HepG2 (cell line): ENCODE data around the gene CAMKK1. TPM values are rescaled to one million over a fixed set of nuclear protein-coding genes. Genes with fewer than 3 reads are reported as not detected.

Experiments
- ATAC-seq: fragments of 200-7000 bp; cut with Tn5 transposase; 3 replicates; pipeline ENCODE4 v1.9.1; 2020; ENCODE audit warnings: mild to moderate bottlenecking, moderate library complexity
- BruUV-seq: library from RNA; stranded (reverse); fragments of 400-500 nt; replicated peaks from 2 replicates; lab custom pipeline; 2021; lab: Mats Ljungman, UMichigan
- CTCF ChIA-PET: fragments of 300-600 bp; formaldehyde crosslinking; extraction: SDS; loops from one replicate; lab custom pipeline; 2021; ENCODE audit warnings: low total read pairs, inconsistent platforms, low intra/inter-chr PET ratio; lab: Yijun Ruan, JAX
- POLR2A ChIA-PET: fragments of 350-600 bp; sonication (Branson Sonifier 250); formaldehyde crosslinking; loops from one replicate; lab custom pipeline; 2020; ENCODE audit warnings: antibody characterized with exemption, inconsistent platforms; lab: Yijun Ruan, JAX
- DNase-seq: peaks from one replicate; pipeline ENCODE4 v3.0.0-alpha.2; 2015; ENCODE audit warnings: low spot score
- FAIRE-seq: peaks from 3 replicates; lab custom pipeline; 2011; peaks lifted over from hg19 to GRCh38; lab: Jason Lieb, UNC
- H2AFZ ChIP-seq: one replicate; pipeline ENCODE4 v1.6.1; 2011; ENCODE audit warnings: low read length, inconsistent platforms
- H3K27ac ChIP-seq: fragments of 300-600 bp; 3 replicates; pipeline ENCODE4 v1.8.0; 2011; ENCODE audit warnings: mixed run types, mild to moderate bottlenecking, mixed read lengths, low read length, inconsistent platforms; ENCODE audit not compliant: insufficient read depth; ENCODE audit errors: extremely low read length
- H3K27me3 ChIP-seq, 2 experiments: fragments of 200-600 bp in 1 of 2; 2 replicates in 1 of 2; 3 replicates in 1 of 2; pipeline versions ENCODE4 v1.6.0 to v1.8.0; 2011; ENCODE audit warnings: low read length in 2 of 2, mild to moderate bottlenecking in 2 of 2, moderate library complexity in 2 of 2, inconsistent platforms in 1 of 2; ENCODE audit not compliant: insufficient read depth in 2 of 2, control insufficient read depth in 1 of 2
- H3K36me3 ChIP-seq, 2 experiments: fragments of 200-600 bp in 1 of 2; replicated peaks in 1 of 2; 2 replicates in 1 of 2; 3 replicates in 1 of 2; pipeline versions ENCODE4 v1.5.1 to v1.8.0; 2011; ENCODE audit warnings: low read length in 2 of 2, inconsistent platforms in 1 of 2; ENCODE audit not compliant: insufficient read depth in 2 of 2, control insufficient read depth in 1 of 2
- H3K4me1 ChIP-seq: 2 replicates; pipeline ENCODE4 v1.5.1; 2012; ENCODE audit warnings: low read length, inconsistent platforms; ENCODE audit not compliant: insufficient read depth
- H3K4me2 ChIP-seq: 2 replicates; pipeline ENCODE4 v1.6.0; 2011; ENCODE audit warnings: low read depth, low read length, inconsistent platforms
- H3K4me3 ChIP-seq, 3 experiments: fragments of 200-600 bp in 1 of 3; sonication (generic), shearing (Covaris generic) in 1 of 3; replicated peaks in 1 of 3; 2 replicates each; pipeline ENCODE4 v1.5.1; 2011 to 2016; ENCODE audit warnings: low read length in 3 of 3, inconsistent platforms in 2 of 3, low read depth in 2 of 3, mild to moderate bottlenecking in 2 of 3, control low read depth in 1 of 3, mixed read lengths in 1 of 3; ENCODE audit not compliant: insufficient read depth in 1 of 3
- H3K79me2 ChIP-seq: one replicate; pipeline ENCODE4 v1.6.1; 2011; ENCODE audit warnings: low read length, inconsistent platforms; ENCODE audit not compliant: insufficient read depth
- H3K9ac ChIP-seq: 2 replicates; pipeline ENCODE4 v1.6.0; 2011; ENCODE audit warnings: mild to moderate bottlenecking, low read depth, low read length, inconsistent platforms; ENCODE audit not compliant: insufficient read depth
- H3K9me3 ChIP-seq: 2 replicates; pipeline ENCODE4 v1.5.1; 2012; ENCODE audit warnings: mild to moderate bottlenecking, low read length
- H4K20me1 ChIP-seq: 2 replicates; pipeline ENCODE4 v1.6.0; 2011; ENCODE audit warnings: inconsistent platforms, mild to moderate bottlenecking, low read length, moderate library complexity; ENCODE audit not compliant: insufficient read depth
- PCBP2 ChIP-seq: fragments of 200-400 bp; formaldehyde crosslinking; optimal IDR thresholded peaks from 2 replicates; pipeline ENCODE3; 2018; ENCODE audit warnings: low read length, low read depth; ENCODE audit not compliant: poor library complexity, severe bottlenecking
- TMF1 ChIP-seq: sonication (generic); formaldehyde crosslinking; IDR thresholded peaks from 2 replicates; pipeline ENCODE4 v1.8.1; 2022; ENCODE audit warnings: low read depth, missing genetic modification reagents
- ZNF230 ChIP-seq: sonication (generic); formaldehyde crosslinking; IDR thresholded peaks from 2 replicates; pipeline ENCODE4 v1.4.0; 2020; ENCODE audit warnings: mild to moderate bottlenecking, missing genetic modification reagents
- WGBS: methylation state at CpG from one replicate; pipeline ENCODE4 v1.1.6; 2017; ENCODE audit warnings: low lambda C conversion rate; 5-methylcytosine and 5-hydroxymethylcytosine counted together
- in situ Hi-C: cut with HindIII; loops from 2 replicates; pipeline ENCODE4 v1.10.0; 2017; ENCODE audit warnings: low pct_unique_long_range_greater_than_20kb; ENCODE audit not compliant: extremely low pct_ligation_motif_present
- intact Hi-C: fragments of 100-400 bp; cut with micrococcal nuclease; formaldehyde crosslinking; loops from one replicate; pipeline ENCODE4 v1.10.0; 2022; ENCODE audit not compliant: unreplicated experiment
- polyA plus RNA-seq, 8 experiments: library from polyadenylated mRNA; depleted of rRNA in 3 of 8; stranded (reverse) in 7 of 8; unstranded in 1 of 8; fragments of >200 nt; fragmentation: Illumina TruSeq in 4 of 8; extraction: Trizol in 4 of 8; gene quantifications; 2 replicates each; pipeline versions ENCODE4 v1.2.1 to v1.2.3, GENCODE V29; 2011 to 2016; ENCODE audit warnings: low read depth in 4 of 8, missing spikeins in 1 of 8, mixed read lengths in 1 of 8; ENCODE audit not compliant: insufficient read depth in 1 of 8
- total RNA-seq, 5 experiments: library from RNA; depleted of rRNA; stranded (reverse); fragments of >200 nt; fragmentation: Illumina TruSeq; extraction: Trizol; gene quantifications; 2 replicates each; pipeline ENCODE4 v1.2.3, GENCODE V29; 2016; ENCODE audit warnings: low read depth in 1 of 5
- TF ChIP-seq, protein P1 (sequence below): sonication (generic); formaldehyde crosslinking; IDR thresholded peaks from 2 replicates; pipeline ENCODE4 v1.4.0; 2020; ENCODE audit warnings: missing genetic modification reagents, borderline replicate concordance
- TF ChIP-seq, protein P2 (sequence below): sonication (generic); formaldehyde crosslinking; IDR thresholded peaks from 2 replicates; pipeline ENCODE4 v1.4.0; 2020; ENCODE audit warnings: missing genetic modification reagents, borderline replicate concordance

The CAMKK1 gene
- total and polyA plus RNA-seq, 2 of the 13 experiments (the other 11 are each of a cell fraction or from before 2014, with no cell fraction given): 1.5 to 1.6 TPM

GRCh38 chr17:3919123-3919624 lies 26.3 kb upstream of the CAMKK1 start:
- H3K27ac ChIP-seq: no peak overlapping the region
- H3K4me1 ChIP-seq: peaks cover 24% of the 10 kb centered on the region
- no peak overlapping the region for H3K4me3 ChIP-seq
- H2AFZ ChIP-seq: no peak overlapping the region
- no peak for FAIRE-seq
- H3K9ac ChIP-seq: no peak overlapping the region
- ATAC-seq: no peak
- H4K20me1 ChIP-seq: no peaks in the 10 kb centered on the region
- no peak for DNase-seq
- H3K36me3 ChIP-seq: no peaks in the 10 kb centered on the region
- no TSS peak for BruUV-seq
- ChIA-PET POLR2A (no interaction called here), CTCF (no interaction called here)
- H3K79me2 ChIP-seq: no peaks in the 10 kb centered on the region
- intact Hi-C loops (no loop called here), in situ Hi-C loops (loop anchor here (10.0 kb wide), 1 partner anchor 156 kb away; no protein-coding TSS in a partner anchor)
- no peak overlapping the region for H3K4me2 ChIP-seq
- 33% methylated on average over 3 of the region's 22 CpGs for WGBS
- peaks cover 2 to 55% of the 10 kb centered on the region in 2 experiments; a peak in 4 of 5 replicates for H3K27me3 ChIP-seq
- TF ChIP-seq ZNF230 (CRISPR knock-in tag): no peak
- TF ChIP-seq, protein P1, sequence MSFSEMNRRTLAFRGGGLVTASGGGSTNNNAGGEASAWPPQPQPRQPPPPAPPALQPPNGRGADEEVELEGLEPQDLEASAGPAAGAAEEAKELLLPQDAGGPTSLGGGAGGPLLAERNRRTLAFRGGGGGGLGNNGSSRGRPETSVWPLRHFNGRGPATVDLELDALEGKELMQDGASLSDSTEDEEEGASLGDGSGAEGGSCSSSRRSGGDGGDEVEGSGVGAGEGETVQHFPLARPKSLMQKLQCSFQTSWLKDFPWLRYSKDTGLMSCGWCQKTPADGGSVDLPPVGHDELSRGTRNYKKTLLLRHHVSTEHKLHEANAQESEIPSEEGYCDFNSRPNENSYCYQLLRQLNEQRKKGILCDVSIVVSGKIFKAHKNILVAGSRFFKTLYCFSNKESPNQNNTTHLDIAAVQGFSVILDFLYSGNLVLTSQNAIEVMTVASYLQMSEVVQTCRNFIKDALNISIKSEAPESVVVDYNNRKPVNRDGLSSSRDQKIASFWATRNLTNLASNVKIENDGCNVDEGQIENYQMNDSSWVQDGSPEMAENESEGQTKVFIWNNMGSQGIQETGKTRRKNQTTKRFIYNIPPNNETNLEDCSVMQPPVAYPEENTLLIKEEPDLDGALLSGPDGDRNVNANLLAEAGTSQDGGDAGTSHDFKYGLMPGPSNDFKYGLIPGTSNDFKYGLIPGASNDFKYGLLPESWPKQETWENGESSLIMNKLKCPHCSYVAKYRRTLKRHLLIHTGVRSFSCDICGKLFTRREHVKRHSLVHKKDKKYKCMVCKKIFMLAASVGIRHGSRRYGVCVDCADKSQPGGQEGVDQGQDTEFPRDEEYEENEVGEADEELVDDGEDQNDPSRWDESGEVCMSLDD (CRISPR knock-in tag): no peak
- no peak for TF ChIP-seq TMF1 (CRISPR knock-in tag)
- H3K9me3 ChIP-seq: no peaks in the 10 kb centered on the region

- peaks cover 2 to 49% of the 10 kb centered on the region in 2 experiments; a peak in 4 of 5 replicates for H3K27me3 ChIP-seq
- WGBS: 8% methylated on average over 5 of the region's 8 CpGs
- no peak overlapping the region for H3K4me2 ChIP-seq
- in situ Hi-C loops (loop anchor here (10.0 kb wide), 1 partner anchor 156 kb away; no protein-coding TSS in a partner anchor), intact Hi-C loops (no loop called here)
- H3K4me3 ChIP-seq: no peak overlapping the region
- FAIRE-seq (no peak), ATAC-seq (no peak), DNase-seq (no peak)
- no peaks in the 10 kb centered on the region for H4K20me1 ChIP-seq
- ChIA-PET POLR2A (no interaction called here), CTCF (no interaction called here)
- TF ChIP-seq, protein P2, sequence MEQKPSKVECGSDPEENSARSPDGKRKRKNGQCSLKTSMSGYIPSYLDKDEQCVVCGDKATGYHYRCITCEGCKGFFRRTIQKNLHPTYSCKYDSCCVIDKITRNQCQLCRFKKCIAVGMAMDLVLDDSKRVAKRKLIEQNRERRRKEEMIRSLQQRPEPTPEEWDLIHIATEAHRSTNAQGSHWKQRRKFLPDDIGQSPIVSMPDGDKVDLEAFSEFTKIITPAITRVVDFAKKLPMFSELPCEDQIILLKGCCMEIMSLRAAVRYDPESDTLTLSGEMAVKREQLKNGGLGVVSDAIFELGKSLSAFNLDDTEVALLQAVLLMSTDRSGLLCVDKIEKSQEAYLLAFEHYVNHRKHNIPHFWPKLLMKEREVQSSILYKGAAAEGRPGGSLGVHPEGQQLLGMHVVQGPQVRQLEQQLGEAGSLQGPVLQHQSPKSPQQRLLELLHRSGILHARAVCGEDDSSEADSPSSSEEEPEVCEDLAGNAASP (CRISPR knock-in tag): no peak
- peak; percentile 67 for TF ChIP-seq PCBP2
- H3K79me2 ChIP-seq: no peaks in the 10 kb centered on the region
- peaks cover 30% of the 10 kb centered on the region for H3K4me1 ChIP-seq
- H3K27ac ChIP-seq: no peak overlapping the region
- H3K9me3 ChIP-seq: no peaks in the 10 kb centered on the region
- no TSS peak for BruUV-seq
- no peak overlapping the region for H3K9ac ChIP-seq
- no peaks in the 10 kb centered on the region for H3K36me3 ChIP-seq
- no peak overlapping the region for H2AFZ ChIP-seq
Observed at GRCh38 chr17:3918372-3919122, 25.7 kb upstream of the CAMKK1 start.
